WTC11 (cell line): ENCODE measurements around the gene OR6B2. TPM values are rescaled to one million over a fixed set of nuclear protein-coding genes. Genes with fewer than 3 reads are reported as not detected.

Experiments
- ATAC-seq: fragments of 200-7000 bp; cut with Tn5 transposase; 2 replicates; pipeline ENCODE4 v1.10.0; 2021; ENCODE audit warnings: mild to moderate bottlenecking, moderate library complexity
- CTCF ChIA-PET: fragments of 300-600 bp; sonication (Branson Sonifier 250); formaldehyde crosslinking; loops from one replicate; lab custom pipeline; 2021; ENCODE audit warnings: antibody characterized with exemption; lab: Charles Lee
- POLR2A ChIA-PET: fragments of 350-600 bp; sonication (Branson Sonifier 250); formaldehyde crosslinking; loops from one replicate; lab custom pipeline; 2021; ENCODE audit warnings: antibody characterized with exemption; lab: Charles Lee
- DNase-seq: peaks from one replicate; pipeline ENCODE4 v3.0.0; 2021; ENCODE audit warnings: low spot score
- H3K27ac Mint-ChIP-seq: 2 replicates; pipeline ENCODE4 v1.8.0; 2021; ENCODE audit warnings: mixed read lengths
- H3K27me3 Mint-ChIP-seq: 2 replicates; pipeline ENCODE4 v1.8.0; 2021; ENCODE audit warnings: low read depth, mild to moderate bottlenecking, moderate library complexity, mixed read lengths
- H3K36me3 Mint-ChIP-seq: 2 replicates; pipeline ENCODE4 v1.8.0; 2021; ENCODE audit warnings: mixed read lengths
- H3K4me1 Mint-ChIP-seq: 2 replicates; pipeline ENCODE4 v1.8.0; 2022; ENCODE audit warnings: mixed read lengths
- H3K4me3 Mint-ChIP-seq: 2 replicates; pipeline ENCODE4 v1.8.0; 2021; ENCODE audit warnings: mild to moderate bottlenecking, moderate library complexity, mixed read lengths
- H3K9me3 Mint-ChIP-seq: 2 replicates; pipeline ENCODE4 v1.8.0; 2021; ENCODE audit warnings: mixed read lengths
- FOXJ3 ChIP-seq: sonication (generic); formaldehyde crosslinking; IDR thresholded peaks from 2 replicates; pipeline ENCODE4 v1.9.0; 2021; ENCODE audit warnings: missing genetic modification reagents, mild to moderate bottlenecking, borderline replicate concordance
- GRHL2 ChIP-seq: fragments of 250-450 bp; sonication (Bioruptor Pico); IDR thresholded peaks from 2 replicates; pipeline ENCODE4 v1.8.0; 2022; ENCODE audit warnings: mild to moderate bottlenecking, moderate library complexity; ENCODE audit not compliant: insufficient replicate concordance, severe bottlenecking
- GTF2I ChIP-seq: fragments of 250-450 bp; sonication (Bioruptor Pico); conservative IDR thresholded peaks from 2 replicates; pipeline ENCODE4 v1.4.0; 2021; ENCODE audit warnings: mild to moderate bottlenecking
- JUN ChIP-seq: sonication (generic); formaldehyde crosslinking; IDR thresholded peaks from 2 replicates; pipeline ENCODE4 v1.8.0; 2023; ENCODE audit warnings: mild to moderate bottlenecking, missing genetic modification reagents
- NFE2L1 ChIP-seq: sonication (generic); formaldehyde crosslinking; IDR thresholded peaks from 2 replicates; pipeline ENCODE4 v1.8.1; 2023; ENCODE audit warnings: missing genetic modification reagents
- SMAD4 ChIP-seq: sonication (generic); formaldehyde crosslinking; IDR thresholded peaks from 2 replicates; pipeline ENCODE4 v1.8.0; 2022; ENCODE audit warnings: mild to moderate bottlenecking, missing genetic modification reagents
- SP1 ChIP-seq: sonication (generic); formaldehyde crosslinking; conservative IDR thresholded peaks from 2 replicates; pipeline ENCODE4 v1.8.1; 2022; ENCODE audit warnings: missing genetic modification reagents
- ZBTB21 ChIP-seq: sonication (generic); formaldehyde crosslinking; IDR thresholded peaks from 2 replicates; pipeline ENCODE4 v1.8.1; 2023; ENCODE audit warnings: mild to moderate bottlenecking, missing genetic modification reagents, borderline replicate concordance
- ZNF317 ChIP-seq: sonication (generic); formaldehyde crosslinking; IDR thresholded peaks from 2 replicates; pipeline ENCODE4 v1.8.1; 2023; ENCODE audit warnings: low read depth, mild to moderate bottlenecking, moderate library complexity, missing genetic modification reagents, borderline replicate concordance
- ZNF423 ChIP-seq: fragments of 250-450 bp; sonication (Bioruptor Pico); IDR thresholded peaks from 2 replicates; pipeline ENCODE4 v2.1.2; 2022; ENCODE audit warnings: mild to moderate bottlenecking, moderate library complexity
- total RNA-seq: library from RNA; stranded (reverse); gene quantifications from 3 replicates; pipeline ENCODE4 v1.2.3, GENCODE V29; 2021
- TF ChIP-seq, protein P1 (sequence below): fragments of 250-450 bp; sonication (Bioruptor Pico); IDR thresholded peaks from 2 replicates; pipeline ENCODE4 v1.9.0; 2021; ENCODE audit warnings: mild to moderate bottlenecking
- TF ChIP-seq, protein P2 (sequence below): sonication (generic); formaldehyde crosslinking; IDR thresholded peaks from 2 replicates; pipeline ENCODE4 v1.8.0; 2022; ENCODE audit warnings: mild to moderate bottlenecking, missing genetic modification reagents
- TF ChIP-seq, protein P3 (sequence below): sonication (generic); formaldehyde crosslinking; IDR thresholded peaks from 2 replicates; pipeline ENCODE4 v1.8.0; 2022; ENCODE audit warnings: mild to moderate bottlenecking, missing genetic modification reagents
- TF ChIP-seq, protein P4 (sequence below): sonication (generic); formaldehyde crosslinking; IDR thresholded peaks from 2 replicates; pipeline ENCODE4 v1.8.0; 2022; ENCODE audit warnings: missing genetic modification reagents
- TF ChIP-seq, protein P5 (sequence below): sonication (generic); formaldehyde crosslinking; conservative IDR thresholded peaks from 2 replicates; pipeline ENCODE4 v1.8.1; 2022; ENCODE audit warnings: mild to moderate bottlenecking, missing genetic modification reagents
- TF ChIP-seq, protein P6 (sequence below): sonication (generic); formaldehyde crosslinking; IDR thresholded peaks from 2 replicates; pipeline ENCODE4 v1.8.0; 2023; ENCODE audit warnings: missing genetic modification reagents, mild to moderate bottlenecking, borderline replicate concordance
- TF ChIP-seq, protein P7 (sequence below): sonication (generic); formaldehyde crosslinking; IDR thresholded peaks from 2 replicates; pipeline ENCODE4 v1.8.1; 2022; ENCODE audit warnings: low read depth, missing genetic modification reagents, borderline replicate concordance

Gene OR6B2
- total RNA-seq, 1 experiment from 2014 or later, result not detected

DNA sequence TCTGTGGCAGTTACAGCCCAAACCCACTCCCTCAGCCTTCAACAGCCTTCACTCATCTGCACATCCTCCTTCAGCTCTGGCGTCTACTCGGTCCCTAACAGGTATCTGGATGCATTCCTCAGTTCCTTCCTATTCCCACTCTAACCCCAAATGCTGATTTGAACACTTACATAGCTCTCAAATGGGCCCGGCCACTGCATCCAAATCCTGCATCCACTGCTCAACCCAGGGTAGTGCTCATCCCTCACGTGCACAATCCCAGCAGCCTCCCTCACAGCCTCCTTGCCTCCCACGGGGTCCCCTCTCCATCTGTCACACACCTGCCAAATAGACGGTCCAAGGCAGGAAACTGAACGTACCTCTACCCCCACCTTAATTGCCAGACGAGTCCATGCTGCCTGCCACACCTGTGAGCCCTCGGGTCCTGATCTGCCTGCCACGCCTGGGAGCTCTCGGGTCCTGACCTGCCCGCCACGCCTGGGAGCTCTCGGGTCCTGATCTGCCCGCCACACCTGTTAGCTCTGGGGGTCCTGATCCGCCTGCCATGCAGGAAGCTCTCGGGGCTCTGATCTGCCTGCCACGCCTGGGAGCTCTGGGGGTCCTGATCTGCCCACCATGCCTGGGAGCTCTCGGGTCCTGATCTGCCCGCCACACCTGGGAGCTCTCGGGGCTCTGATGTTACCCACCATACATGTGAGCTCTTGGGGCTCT, 13.2 kb upstream of the OR6B2 start:
- H3K36me3 Mint-ChIP-seq, result no peaks in the 10 kb centered on the region
- no peak overlapping the region for H3K4me3 Mint-ChIP-seq
- DNase-seq, result no peak
- no peak overlapping the region for H3K27ac Mint-ChIP-seq
- H3K9me3 Mint-ChIP-seq, result no peaks in the 10 kb centered on the region
- H3K27me3 Mint-ChIP-seq, result peaks cover 10% of the 10 kb centered on the region
- TF ChIP-seq NFE2L1, result no peak
- no peak for TF ChIP-seq ZNF317 (CRISPR knock-in tag)
- no peak for TF ChIP-seq SMAD4 (CRISPR knock-in tag)
- TF ChIP-seq, protein P1, sequence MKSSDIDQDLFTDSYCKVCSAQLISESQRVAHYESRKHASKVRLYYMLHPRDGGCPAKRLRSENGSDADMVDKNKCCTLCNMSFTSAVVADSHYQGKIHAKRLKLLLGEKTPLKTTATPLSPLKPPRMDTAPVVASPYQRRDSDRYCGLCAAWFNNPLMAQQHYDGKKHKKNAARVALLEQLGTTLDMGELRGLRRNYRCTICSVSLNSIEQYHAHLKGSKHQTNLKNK (CRISPR knock-in tag), result no peak
- no peak for TF ChIP-seq GTF2I
- TF ChIP-seq, protein P2, sequence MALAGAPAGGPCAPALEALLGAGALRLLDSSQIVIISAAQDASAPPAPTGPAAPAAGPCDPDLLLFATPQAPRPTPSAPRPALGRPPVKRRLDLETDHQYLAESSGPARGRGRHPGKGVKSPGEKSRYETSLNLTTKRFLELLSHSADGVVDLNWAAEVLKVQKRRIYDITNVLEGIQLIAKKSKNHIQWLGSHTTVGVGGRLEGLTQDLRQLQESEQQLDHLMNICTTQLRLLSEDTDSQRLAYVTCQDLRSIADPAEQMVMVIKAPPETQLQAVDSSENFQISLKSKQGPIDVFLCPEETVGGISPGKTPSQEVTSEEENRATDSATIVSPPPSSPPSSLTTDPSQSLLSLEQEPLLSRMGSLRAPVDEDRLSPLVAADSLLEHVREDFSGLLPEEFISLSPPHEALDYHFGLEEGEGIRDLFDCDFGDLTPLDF (CRISPR knock-in tag), result no peak
- TF ChIP-seq FOXJ3 (CRISPR knock-in tag), result no peak
- TF ChIP-seq, protein P3, sequence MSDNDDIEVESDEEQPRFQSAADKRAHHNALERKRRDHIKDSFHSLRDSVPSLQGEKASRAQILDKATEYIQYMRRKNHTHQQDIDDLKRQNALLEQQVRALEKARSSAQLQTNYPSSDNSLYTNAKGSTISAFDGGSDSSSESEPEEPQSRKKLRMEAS (CRISPR knock-in tag), result no peak
- TF ChIP-seq, protein P4, sequence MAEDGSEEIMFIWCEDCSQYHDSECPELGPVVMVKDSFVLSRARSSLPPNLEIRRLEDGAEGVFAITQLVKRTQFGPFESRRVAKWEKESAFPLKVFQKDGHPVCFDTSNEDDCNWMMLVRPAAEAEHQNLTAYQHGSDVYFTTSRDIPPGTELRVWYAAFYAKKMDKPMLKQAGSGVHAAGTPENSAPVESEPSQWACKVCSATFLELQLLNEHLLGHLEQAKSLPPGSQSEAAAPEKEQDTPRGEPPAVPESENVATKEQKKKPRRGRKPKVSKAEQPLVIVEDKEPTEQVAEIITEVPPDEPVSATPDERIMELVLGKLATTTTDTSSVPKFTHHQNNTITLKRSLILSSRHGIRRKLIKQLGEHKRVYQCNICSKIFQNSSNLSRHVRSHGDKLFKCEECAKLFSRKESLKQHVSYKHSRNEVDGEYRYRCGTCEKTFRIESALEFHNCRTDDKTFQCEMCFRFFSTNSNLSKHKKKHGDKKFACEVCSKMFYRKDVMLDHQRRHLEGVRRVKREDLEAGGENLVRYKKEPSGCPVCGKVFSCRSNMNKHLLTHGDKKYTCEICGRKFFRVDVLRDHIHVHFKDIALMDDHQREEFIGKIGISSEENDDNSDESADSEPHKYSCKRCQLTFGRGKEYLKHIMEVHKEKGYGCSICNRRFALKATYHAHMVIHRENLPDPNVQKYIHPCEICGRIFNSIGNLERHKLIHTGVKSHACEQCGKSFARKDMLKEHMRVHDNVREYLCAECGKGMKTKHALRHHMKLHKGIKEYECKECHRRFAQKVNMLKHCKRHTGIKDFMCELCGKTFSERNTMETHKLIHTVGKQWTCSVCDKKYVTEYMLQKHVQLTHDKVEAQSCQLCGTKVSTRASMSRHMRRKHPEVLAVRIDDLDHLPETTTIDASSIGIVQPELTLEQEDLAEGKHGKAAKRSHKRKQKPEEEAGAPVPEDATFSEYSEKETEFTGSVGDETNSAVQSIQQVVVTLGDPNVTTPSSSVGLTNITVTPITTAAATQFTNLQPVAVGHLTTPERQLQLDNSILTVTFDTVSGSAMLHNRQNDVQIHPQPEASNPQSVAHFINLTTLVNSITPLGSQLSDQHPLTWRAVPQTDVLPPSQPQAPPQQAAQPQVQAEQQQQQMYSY (CRISPR knock-in tag), result no peak
- TF ChIP-seq, protein P5, sequence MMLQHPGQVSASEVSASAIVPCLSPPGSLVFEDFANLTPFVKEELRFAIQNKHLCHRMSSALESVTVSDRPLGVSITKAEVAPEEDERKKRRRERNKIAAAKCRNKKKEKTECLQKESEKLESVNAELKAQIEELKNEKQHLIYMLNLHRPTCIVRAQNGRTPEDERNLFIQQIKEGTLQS (CRISPR knock-in tag), result no peak
- TF ChIP-seq, protein P6, sequence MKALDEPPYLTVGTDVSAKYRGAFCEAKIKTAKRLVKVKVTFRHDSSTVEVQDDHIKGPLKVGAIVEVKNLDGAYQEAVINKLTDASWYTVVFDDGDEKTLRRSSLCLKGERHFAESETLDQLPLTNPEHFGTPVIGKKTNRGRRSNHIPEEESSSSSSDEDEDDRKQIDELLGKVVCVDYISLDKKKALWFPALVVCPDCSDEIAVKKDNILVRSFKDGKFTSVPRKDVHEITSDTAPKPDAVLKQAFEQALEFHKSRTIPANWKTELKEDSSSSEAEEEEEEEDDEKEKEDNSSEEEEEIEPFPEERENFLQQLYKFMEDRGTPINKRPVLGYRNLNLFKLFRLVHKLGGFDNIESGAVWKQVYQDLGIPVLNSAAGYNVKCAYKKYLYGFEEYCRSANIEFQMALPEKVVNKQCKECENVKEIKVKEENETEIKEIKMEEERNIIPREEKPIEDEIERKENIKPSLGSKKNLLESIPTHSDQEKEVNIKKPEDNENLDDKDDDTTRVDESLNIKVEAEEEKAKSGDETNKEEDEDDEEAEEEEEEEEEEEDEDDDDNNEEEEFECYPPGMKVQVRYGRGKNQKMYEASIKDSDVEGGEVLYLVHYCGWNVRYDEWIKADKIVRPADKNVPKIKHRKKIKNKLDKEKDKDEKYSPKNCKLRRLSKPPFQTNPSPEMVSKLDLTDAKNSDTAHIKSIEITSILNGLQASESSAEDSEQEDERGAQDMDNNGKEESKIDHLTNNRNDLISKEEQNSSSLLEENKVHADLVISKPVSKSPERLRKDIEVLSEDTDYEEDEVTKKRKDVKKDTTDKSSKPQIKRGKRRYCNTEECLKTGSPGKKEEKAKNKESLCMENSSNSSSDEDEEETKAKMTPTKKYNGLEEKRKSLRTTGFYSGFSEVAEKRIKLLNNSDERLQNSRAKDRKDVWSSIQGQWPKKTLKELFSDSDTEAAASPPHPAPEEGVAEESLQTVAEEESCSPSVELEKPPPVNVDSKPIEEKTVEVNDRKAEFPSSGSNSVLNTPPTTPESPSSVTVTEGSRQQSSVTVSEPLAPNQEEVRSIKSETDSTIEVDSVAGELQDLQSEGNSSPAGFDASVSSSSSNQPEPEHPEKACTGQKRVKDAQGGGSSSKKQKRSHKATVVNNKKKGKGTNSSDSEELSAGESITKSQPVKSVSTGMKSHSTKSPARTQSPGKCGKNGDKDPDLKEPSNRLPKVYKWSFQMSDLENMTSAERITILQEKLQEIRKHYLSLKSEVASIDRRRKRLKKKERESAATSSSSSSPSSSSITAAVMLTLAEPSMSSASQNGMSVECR, result no peak
- TF ChIP-seq, protein P7, sequence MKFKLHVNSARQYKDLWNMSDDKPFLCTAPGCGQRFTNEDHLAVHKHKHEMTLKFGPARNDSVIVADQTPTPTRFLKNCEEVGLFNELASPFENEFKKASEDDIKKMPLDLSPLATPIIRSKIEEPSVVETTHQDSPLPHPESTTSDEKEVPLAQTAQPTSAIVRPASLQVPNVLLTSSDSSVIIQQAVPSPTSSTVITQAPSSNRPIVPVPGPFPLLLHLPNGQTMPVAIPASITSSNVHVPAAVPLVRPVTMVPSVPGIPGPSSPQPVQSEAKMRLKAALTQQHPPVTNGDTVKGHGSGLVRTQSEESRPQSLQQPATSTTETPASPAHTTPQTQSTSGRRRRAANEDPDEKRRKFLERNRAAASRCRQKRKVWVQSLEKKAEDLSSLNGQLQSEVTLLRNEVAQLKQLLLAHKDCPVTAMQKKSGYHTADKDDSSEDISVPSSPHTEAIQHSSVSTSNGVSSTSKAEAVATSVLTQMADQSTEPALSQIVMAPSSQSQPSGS, result no peak
- no peak for TF ChIP-seq ZBTB21 (CRISPR knock-in tag)
- no peak for TF ChIP-seq JUN (CRISPR knock-in tag)
- TF ChIP-seq ZNF423 (CRISPR knock-in tag), result no peak
- TF ChIP-seq SP1, result no peak
- no peak for TF ChIP-seq GRHL2 (CRISPR knock-in tag)
- TF ChIP-seq, all 79 proteins: peak for 0
- no peak for ATAC-seq
- H3K4me1 Mint-ChIP-seq, result no peaks in the 10 kb centered on the region
- ChIA-PET CTCF (interaction anchor here (1.0 kb wide), 1 partner anchor 22 kb away, joined by 3 read pairs; no protein-coding TSS in a partner anchor), POLR2A (interaction anchor here (0.7 kb wide), 1 partner anchor 113 kb away, joined by 3 read pairs; no protein-coding TSS in a partner anchor)
